Endothelial cell of umbilical vein (primary cell): Measurements from ENCODE around the gene ZNF827. TPM values are rescaled to one million over a fixed set of nuclear protein-coding genes. Genes with fewer than 3 reads are reported as not detected.

ENCODE experiments used
- BruUV-seq: library from RNA; stranded (reverse); fragments of 400-500 nt; replicated peaks from 2 replicates; lab custom pipeline; 2021; lab: Mats Ljungman, UMichigan
- CTCF ChIA-PET: fragments of 300-600, 350-600 bp; sonication (Branson Sonifier 250); formaldehyde crosslinking; loops from one replicate; lab custom pipeline; 2021; ENCODE audit warnings: antibody characterized with exemption, inconsistent platforms; lab: Charles Lee
- POLR2A ChIA-PET: fragments of 300-600, 350-600 bp; sonication (Branson Sonifier 250); formaldehyde crosslinking; loops from one replicate; lab custom pipeline; 2021; ENCODE audit warnings: antibody characterized with exemption, inconsistent platforms; lab: Charles Lee
- DNase-seq: peaks from one replicate; pipeline ENCODE4 v3.0.0-alpha.2; 2011; ENCODE audit warnings: low read depth, low spot score
- FAIRE-seq: peaks from 2 replicates; lab custom pipeline; 2011; peaks lifted over from hg19 to GRCh38; lab: Jason Lieb, UNC
- H2AFZ ChIP-seq: 2 replicates; pipeline ENCODE4 v1.6.0; 2012; ENCODE audit warnings: low read depth, low read length, control low read depth, inconsistent platforms
- H3K27ac ChIP-seq: 2 replicates; pipeline ENCODE4 v1.5.1; 2011; ENCODE audit warnings: low read depth, mild to moderate bottlenecking, control low read depth, low read length, moderate library complexity; ENCODE audit not compliant: insufficient read depth
- H3K27me3 ChIP-seq, 2 experiments: 2 replicates each; pipeline versions ENCODE4 v1.6.0 to v1.6.1; 2011; ENCODE audit warnings: low read length in 2 of 2, mixed read lengths in 1 of 2; ENCODE audit not compliant: control insufficient read depth in 2 of 2, insufficient read depth in 2 of 2
- H3K36me3 ChIP-seq, 2 experiments: 2 replicates in 1 of 2; 3 replicates in 1 of 2; pipeline ENCODE4 v1.5.1; 2011; ENCODE audit warnings: low read length in 2 of 2, mild to moderate bottlenecking in 1 of 2, moderate library complexity in 1 of 2; ENCODE audit not compliant: control insufficient read depth in 2 of 2, insufficient read depth in 2 of 2; ENCODE audit errors: extremely low read depth in 1 of 2
- H3K4me1 ChIP-seq: 3 replicates; pipeline ENCODE4 v1.5.1; 2011; ENCODE audit warnings: mild to moderate bottlenecking, low read length; ENCODE audit not compliant: control insufficient read depth, insufficient read depth; ENCODE audit errors: extremely low read depth
- H3K4me2 ChIP-seq: 2 replicates; pipeline ENCODE4 v1.6.1; 2011; ENCODE audit warnings: low read length, control low read depth, mixed read lengths; ENCODE audit not compliant: insufficient read depth
- H3K4me3 ChIP-seq, 3 experiments: fragments of 200-600 bp in 1 of 3; sonication (generic), shearing (Covaris generic) in 1 of 3; replicated peaks in 1 of 3; 2 replicates each; pipeline ENCODE4 v1.5.1; 2011 to 2016; ENCODE audit warnings: control low read depth in 3 of 3, low read length in 3 of 3, mild to moderate bottlenecking in 2 of 3, inconsistent platforms in 1 of 3, low read depth in 1 of 3, moderate library complexity in 1 of 3; ENCODE audit not compliant: insufficient read depth in 1 of 3
- H3K79me2 ChIP-seq: 2 replicates; pipeline ENCODE4 v1.6.0; 2012; ENCODE audit warnings: low read length, inconsistent platforms; ENCODE audit not compliant: control insufficient read depth, insufficient read depth
- H3K9ac ChIP-seq: replicated peaks from 2 replicates; pipeline ENCODE3; 2011; ENCODE audit warnings: low read length, control low read depth; ENCODE audit not compliant: insufficient read depth; ENCODE audit errors: extremely low read depth
- H3K9me1 ChIP-seq: replicated peaks from 3 replicates; pipeline ENCODE4 v1.6.0; 2011; ENCODE audit warnings: mild to moderate bottlenecking, low read length; ENCODE audit not compliant: control insufficient read depth, insufficient read depth; ENCODE audit errors: extremely low read depth
- H3K9me3 ChIP-seq: replicated peaks from 2 replicates; pipeline ENCODE4 v1.5.1; 2012; ENCODE audit warnings: low read length, inconsistent platforms; ENCODE audit not compliant: control insufficient read depth, insufficient read depth
- H4K20me1 ChIP-seq: replicated peaks from 2 replicates; pipeline ENCODE3; 2011; ENCODE audit warnings: mild to moderate bottlenecking, low read length; ENCODE audit not compliant: control insufficient read depth, insufficient read depth; ENCODE audit errors: extremely low read depth
- EZH2 ChIP-seq: IDR thresholded peaks from 2 replicates; pipeline ENCODE4 v1.6.1; 2012; ENCODE audit warnings: borderline replicate concordance, low read depth, mild to moderate bottlenecking, moderate library complexity, low read length, inconsistent platforms; ENCODE audit not compliant: severe bottlenecking
- FOS ChIP-seq: IDR thresholded peaks from 2 replicates; pipeline ENCODE4 v1.6.1; 2011; ENCODE audit warnings: mild to moderate bottlenecking, low read length, moderate library complexity, borderline replicate concordance; ENCODE audit not compliant: insufficient read depth
- GATA2 ChIP-seq: IDR thresholded peaks from 2 replicates; pipeline ENCODE4 v1.7.0; 2011; ENCODE audit warnings: low read depth, mild to moderate bottlenecking, moderate library complexity, mixed read lengths, low read length; ENCODE audit not compliant: insufficient read length, insufficient read depth
- JUN ChIP-seq: IDR thresholded peaks from 2 replicates; pipeline ENCODE4 v1.6.1; 2011; ENCODE audit warnings: borderline replicate concordance, low read depth; ENCODE audit not compliant: insufficient read length, insufficient read depth
- MYC ChIP-seq: IDR thresholded peaks from one replicate; pipeline ENCODE4 v1.6.1; 2011; ENCODE audit warnings: mild to moderate bottlenecking, low read depth, low read length
- POLR2A ChIP-seq: IDR thresholded peaks from 2 replicates; pipeline ENCODE4 v1.6.1; 2012; ENCODE audit warnings: low read depth, mild to moderate bottlenecking, control low read depth, low read length
- POLR2AphosphoS5 ChIP-seq: IDR thresholded peaks from 2 replicates; pipeline ENCODE4 v1.6.1; 2012; ENCODE audit warnings: low read depth, mild to moderate bottlenecking, control low read depth, low read length, moderate library complexity; ENCODE audit not compliant: insufficient read depth
- dilution Hi-C: fragments of 300-500 bp; cut with MboI; formaldehyde crosslinking; loops from one replicate; pipeline ENCODE4 v1.15.0; 2019; ENCODE audit warnings: low sequenced_read_pairs; ENCODE audit not compliant: extremely low pct_ligation_motif_present
- intact Hi-C: fragments of 100-400 bp; cut with micrococcal nuclease; formaldehyde crosslinking; loops from one replicate; pipeline ENCODE4 v1.10.0; 2022
- polyA plus RNA-seq, 4 experiments: library from polyadenylated mRNA; depleted of rRNA in 3 of 4; stranded (reverse) in 3 of 4; unstranded in 1 of 4; fragments of >200 nt; gene quantifications; 2 replicates each; pipeline versions ENCODE4 v1.2.1 to v1.2.3, GENCODE V29; 2011 to 2012; ENCODE audit warnings: missing spikeins in 1 of 4
- total RNA-seq: library from RNA; stranded (reverse); gene quantifications from 2 replicates; pipeline ENCODE4 v1.2.3, GENCODE V29; 2021
- TF ChIP-seq, protein P1 (sequence below): IDR thresholded peaks from 2 replicates; pipeline ENCODE4 v1.6.1; 2011; ENCODE audit not compliant: insufficient read depth, insufficient read length
- TF ChIP-seq, protein P2 (sequence below), 2 donors: IDR thresholded peaks; 1 replicate in 1 of 2; 2 replicates in 1 of 2; pipeline ENCODE4 v1.5.1; 2011; ENCODE audit warnings: low read length in 2 of 2, mild to moderate bottlenecking in 2 of 2, moderate library complexity in 2 of 2, control low read depth in 1 of 2, inconsistent platforms in 1 of 2, low read depth in 1 of 2; ENCODE audit not compliant: insufficient read depth in 1 of 2; ENCODE audit errors: extremely low read depth in 1 of 2

Gene ZNF827
- total and polyA plus RNA-seq, 2 donors (not counting 3 experiments of a cell fraction or from before 2014, with no cell fraction given) = 16.9 to 23.7 TPM

GRCh38 chr4:145859426-145859825, 79.2 kb downstream of the ZNF827 start:
- no TSS peak for BruUV-seq
- dilution Hi-C loops = no loop called here
- Histone ChIP-seq H2AFZ (no peak overlapping the region), H3K9me3 (no peaks in the 10 kb centered on the region), H3K4me1 (no peaks in the 10 kb centered on the region), H3K27me3 (no peaks in the 10 kb centered on the region), H3K36me3 (peaks cover 0 to 3% of the 10 kb centered on the region in 2 experiments), H3K27ac (no peak overlapping the region), H3K9me1 (no peaks in the 10 kb centered on the region), H3K79me2 (no peaks in the 10 kb centered on the region), H3K4me3 (no peak overlapping the region), H3K9ac (no peak overlapping the region), H3K4me2 (no peak overlapping the region), H4K20me1 (no peaks in the 10 kb centered on the region)
- no peak for DNase-seq
- TF ChIP-seq JUN = no peak
- no peak for TF ChIP-seq GATA2
- TF ChIP-seq EZH2 = no peak
- no peak for TF ChIP-seq POLR2A
- no peak for TF ChIP-seq POLR2AphosphoS5
- TF ChIP-seq, protein P1, sequence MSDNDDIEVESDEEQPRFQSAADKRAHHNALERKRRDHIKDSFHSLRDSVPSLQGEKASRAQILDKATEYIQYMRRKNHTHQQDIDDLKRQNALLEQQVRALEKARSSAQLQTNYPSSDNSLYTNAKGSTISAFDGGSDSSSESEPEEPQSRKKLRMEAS = no peak
- no peak for TF ChIP-seq MYC
- TF ChIP-seq, protein P2, sequence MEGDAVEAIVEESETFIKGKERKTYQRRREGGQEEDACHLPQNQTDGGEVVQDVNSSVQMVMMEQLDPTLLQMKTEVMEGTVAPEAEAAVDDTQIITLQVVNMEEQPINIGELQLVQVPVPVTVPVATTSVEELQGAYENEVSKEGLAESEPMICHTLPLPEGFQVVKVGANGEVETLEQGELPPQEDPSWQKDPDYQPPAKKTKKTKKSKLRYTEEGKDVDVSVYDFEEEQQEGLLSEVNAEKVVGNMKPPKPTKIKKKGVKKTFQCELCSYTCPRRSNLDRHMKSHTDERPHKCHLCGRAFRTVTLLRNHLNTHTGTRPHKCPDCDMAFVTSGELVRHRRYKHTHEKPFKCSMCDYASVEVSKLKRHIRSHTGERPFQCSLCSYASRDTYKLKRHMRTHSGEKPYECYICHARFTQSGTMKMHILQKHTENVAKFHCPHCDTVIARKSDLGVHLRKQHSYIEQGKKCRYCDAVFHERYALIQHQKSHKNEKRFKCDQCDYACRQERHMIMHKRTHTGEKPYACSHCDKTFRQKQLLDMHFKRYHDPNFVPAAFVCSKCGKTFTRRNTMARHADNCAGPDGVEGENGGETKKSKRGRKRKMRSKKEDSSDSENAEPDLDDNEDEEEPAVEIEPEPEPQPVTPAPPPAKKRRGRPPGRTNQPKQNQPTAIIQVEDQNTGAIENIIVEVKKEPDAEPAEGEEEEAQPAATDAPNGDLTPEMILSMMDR (IDR thresholded peaks at IDR 0.05; ENCODE audit: extremely low read depth in 1 of 2, insufficient read depth in 1 of 2, low read depth in 1 of 2, low read length in 2 of 2) = no peak
- no peak for TF ChIP-seq FOS
- intact Hi-C loops = no loop called here
- no peak for FAIRE-seq
- ChIA-PET POLR2A (no interaction called here), CTCF (interaction anchor here (1.3 kb wide), 2 partner anchors 9 to 16 kb away, joined by 3 to 4 read pairs; no protein-coding TSS in a partner anchor)
